IPS-15b (cell line): ENCODE results near the gene HDLBP.
A peak's percentile ranks its signal among the peaks of the same experiment; 100 is the strongest.
"Not testable (repeated sequence)": the region's sequence is repeated elsewhere in the genome, so short reads cannot be mapped to it uniquely, and the experiment has no call there.

Source experiments
- H3K27me3 ChIP-seq: one replicate; pipeline ENCODE4 v1.6.1; 2013; ENCODE audit warnings: low read length; ENCODE audit not compliant: control insufficient read depth, insufficient read depth
- H3K36me3 ChIP-seq: one replicate; pipeline ENCODE4 v1.6.1; 2013; ENCODE audit warnings: low read length; ENCODE audit not compliant: control insufficient read depth, insufficient read depth
- H3K4me1 ChIP-seq: one replicate; pipeline ENCODE4 v1.6.1; 2013; ENCODE audit warnings: mild to moderate bottlenecking, low read length; ENCODE audit not compliant: control insufficient read depth, insufficient read depth
- H3K4me3 ChIP-seq: one replicate; pipeline ENCODE4 v1.5.1; 2013; ENCODE audit warnings: low read depth, low read length
- H3K9ac ChIP-seq: one replicate; pipeline ENCODE4 v1.6.1; 2013; ENCODE audit warnings: low read depth, mild to moderate bottlenecking, low read length
- H3K9me3 ChIP-seq: one replicate; pipeline ENCODE4 v1.6.1; 2013; ENCODE audit warnings: mild to moderate bottlenecking, low read length; ENCODE audit not compliant: control insufficient read depth, insufficient read depth

The HDLBP gene

GRCh38 chr2:241325257-241325656 lies 9.8 kb upstream of the HDLBP start:
- no peaks in the 10 kb centered on the region for H3K27me3 ChIP-seq
- H3K9ac ChIP-seq: no peak overlapping the region
- H3K9me3 ChIP-seq: no peaks in the 10 kb centered on the region
- peaks cover 5% of the 10 kb centered on the region for H3K36me3 ChIP-seq
- H3K4me3 ChIP-seq: no peak overlapping the region
- H3K4me1 ChIP-seq: peaks cover 11% of the 10 kb centered on the region

DNA sequence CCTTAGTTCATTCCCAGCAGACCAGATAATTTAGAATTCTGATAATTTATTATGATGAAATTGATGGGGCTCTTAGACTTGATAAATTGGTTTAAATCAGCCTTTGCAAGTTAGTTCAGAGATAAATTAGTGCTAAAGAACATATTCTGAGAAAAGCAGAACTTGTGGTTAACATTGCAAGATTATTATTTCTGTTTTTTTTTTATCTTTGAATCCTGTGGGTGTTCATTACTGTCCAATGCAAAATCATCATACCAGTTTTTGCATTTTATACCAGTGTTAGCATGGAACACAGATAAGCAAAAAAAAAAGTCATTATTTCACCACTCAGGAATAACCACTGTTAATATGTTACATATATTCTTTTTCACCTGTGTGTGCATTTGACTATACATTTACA lies 9.3 kb upstream of the HDLBP start:
- Histone ChIP-seq H3K27me3 (no peaks in the 10 kb centered on the region), H3K9me3 (no peaks in the 10 kb centered on the region), H3K4me3 (no peak overlapping the region), H3K36me3 (peaks cover 5% of the 10 kb centered on the region), H3K4me1 (peaks cover 15% of the 10 kb centered on the region), H3K9ac (no peak overlapping the region)

GRCh38 chr2:241323778-241324177 lies 8.3 kb upstream of the HDLBP start:
- peaks cover 5% of the 10 kb centered on the region for H3K36me3 ChIP-seq
- no peaks in the 10 kb centered on the region for H3K27me3 ChIP-seq
- H3K4me1 ChIP-seq: peaks cover 16% of the 10 kb centered on the region
- H3K9ac ChIP-seq: no peak overlapping the region
- H3K4me3 ChIP-seq: no peak overlapping the region
- H3K9me3 ChIP-seq: no peaks in the 10 kb centered on the region

DNA sequence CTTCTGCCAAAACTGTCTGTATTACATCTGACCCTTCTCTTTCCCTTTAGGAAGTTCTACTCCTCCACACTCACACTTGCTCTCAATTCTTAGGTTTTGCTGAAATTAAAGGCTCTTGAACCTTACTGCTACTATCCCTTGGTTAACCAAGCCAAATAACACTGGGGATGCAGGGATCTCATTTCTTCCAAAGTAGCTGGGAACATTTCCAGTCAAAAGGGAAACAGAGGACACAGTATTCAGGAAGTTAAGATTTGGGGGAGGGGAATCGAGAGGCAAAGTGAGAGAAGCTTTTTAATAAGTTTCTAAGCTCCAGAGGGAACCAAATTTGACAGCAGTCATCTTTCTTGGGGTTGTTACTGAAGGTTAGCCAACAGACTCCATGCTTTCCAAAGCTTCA lies 6.4 kb upstream of the HDLBP start:
- no peak overlapping the region for H3K4me3 ChIP-seq
- no peaks in the 10 kb centered on the region for H3K27me3 ChIP-seq
- H3K9ac ChIP-seq: no peak overlapping the region
- peaks cover 5% of the 10 kb centered on the region for H3K36me3 ChIP-seq
- H3K4me1 ChIP-seq: peaks cover 27% of the 10 kb centered on the region
- no peaks in the 10 kb centered on the region for H3K9me3 ChIP-seq

- H3K27me3 ChIP-seq: no peaks in the 10 kb centered on the region
- H3K9me3 ChIP-seq: no peaks in the 10 kb centered on the region
- H3K4me1 ChIP-seq: peaks cover 27% of the 10 kb centered on the region
- peaks cover 2% of the 10 kb centered on the region for H3K36me3 ChIP-seq
- H3K4me3 ChIP-seq: no peak overlapping the region
- H3K9ac ChIP-seq: no peak overlapping the region
Measured at GRCh38 chr2:241321033-241321432, 5.6 kb upstream of the HDLBP start.

- peaks cover 27% of the 10 kb centered on the region for H3K4me1 ChIP-seq
- H3K36me3 ChIP-seq: peaks cover 2% of the 10 kb centered on the region
Measured at GRCh38 chr2:241320394-241320793, 4.9 kb upstream of the HDLBP start.

GRCh38 chr2:241318830-241319229 lies 3.4 kb upstream of the HDLBP start:
- H3K4me3 ChIP-seq, H3K9ac ChIP-seq, H3K9me3 ChIP-seq, H3K36me3 ChIP-seq, H3K27me3 ChIP-seq: not testable (repeated sequence)
- H3K4me1 ChIP-seq: peaks cover 27% of the 10 kb centered on the region

More at GRCh38 chr2:241320394-241320793, 4.9 kb upstream of the HDLBP start:
- Histone ChIP-seq H3K9me3 (no peaks in the 10 kb centered on the region), H3K4me3 (peak overlapping the region; percentile 10), H3K9ac (no peak overlapping the region), H3K27me3 (no peaks in the 10 kb centered on the region)

DNA sequence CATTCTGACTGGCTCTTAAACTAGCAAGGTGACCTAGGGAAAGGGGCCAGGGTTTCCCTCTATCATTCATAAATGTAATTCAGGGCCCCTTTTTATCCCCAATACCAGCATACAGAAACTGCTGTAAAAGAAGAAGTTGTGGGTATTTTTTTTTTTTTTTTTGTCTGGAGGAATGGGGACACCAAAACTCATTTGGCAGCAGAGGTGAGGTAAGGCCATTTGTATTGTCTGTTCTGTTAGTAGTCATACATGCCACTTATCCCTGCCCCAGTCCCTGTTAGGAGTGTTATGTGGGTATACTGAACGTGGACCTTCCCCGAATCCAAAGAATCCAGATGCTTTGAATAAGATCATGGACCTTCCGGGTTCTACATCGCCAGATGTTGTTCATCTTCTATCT lies 1.9 kb upstream of the HDLBP start:
- Histone ChIP-seq H3K36me3 (peaks cover 2% of the 10 kb centered on the region), H3K27me3 (no peaks in the 10 kb centered on the region), H3K4me3 (peak overlapping the region; percentile 98), H3K9ac (peak overlapping the region; percentile 94), H3K4me1 (peaks cover 37% of the 10 kb centered on the region), H3K9me3 (no peaks in the 10 kb centered on the region)

- Histone ChIP-seq H3K27me3 (no peaks in the 10 kb centered on the region), H3K4me1 (peaks cover 37% of the 10 kb centered on the region), H3K4me3 (peak overlapping the region; percentile 98), H3K9ac (peak overlapping the region; percentile 94), H3K9me3 (no peaks in the 10 kb centered on the region), H3K36me3 (peaks cover 2% of the 10 kb centered on the region)
Measured at GRCh38 chr2:241316825-241317224, 1.4 kb upstream of the HDLBP start.

- Histone ChIP-seq H3K9ac (peak within 1 kb of the TSS; percentile 100), H3K9me3 (no peaks in the 10 kb centered on the region), H3K4me3 (peak within 1 kb of the TSS; percentile 98), H3K27me3 (no peaks in the 10 kb centered on the region), H3K36me3 (peaks cover 2% of the 10 kb centered on the region), H3K4me1 (peaks cover 30% of the 10 kb centered on the region)
Measured at GRCh38 chr2:241315879-241316631, 583 bp upstream of the HDLBP start, which contains the start of gene SEPTIN2. TSS of gene SEPTIN2 (plus strand) at chr2:241315925. CDS start at chr2:241324233, 8,308 bp downstream.

DNA sequence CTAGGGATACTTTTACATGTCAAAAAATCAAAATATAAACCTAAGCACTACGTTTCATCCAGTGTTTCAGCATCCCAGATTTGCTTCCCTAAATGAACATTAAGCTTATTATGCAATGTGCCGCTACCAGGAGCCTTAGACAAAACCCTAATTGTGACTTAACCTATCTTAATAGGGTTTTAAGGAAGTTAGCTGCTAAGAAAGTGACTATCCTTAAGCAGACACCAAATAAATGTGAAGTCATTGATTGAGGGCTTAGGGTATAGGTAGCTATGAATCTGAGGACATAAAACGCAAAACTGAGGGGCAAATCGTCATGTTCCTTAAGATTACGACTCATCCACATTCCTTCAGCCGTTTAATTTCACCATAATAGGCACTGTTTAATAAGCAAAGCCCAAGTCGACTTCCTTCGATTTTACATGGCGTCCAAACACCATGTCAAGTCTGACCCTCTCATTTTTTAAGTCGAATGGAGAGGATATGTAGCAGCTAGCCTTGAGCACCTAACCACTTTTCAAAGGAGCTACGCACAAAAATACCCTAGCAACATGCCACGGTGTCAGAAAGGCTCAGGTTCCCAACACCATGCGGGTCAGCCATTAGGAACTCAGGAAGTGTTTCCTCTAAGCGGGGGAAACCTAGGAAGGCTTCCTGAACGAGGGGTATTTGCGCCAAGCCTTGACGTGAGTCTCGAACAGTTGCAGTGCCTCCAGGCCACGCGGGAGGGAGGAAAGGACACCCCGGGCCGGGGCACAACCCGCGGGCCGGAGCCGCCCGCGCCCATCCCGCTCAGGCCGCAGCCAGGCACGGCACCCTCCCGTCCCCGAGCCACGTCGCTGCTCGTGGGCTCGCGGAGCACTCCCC lies 1.0 kb downstream of the HDLBP start:
- peaks cover 2% of the 10 kb centered on the region for H3K36me3 ChIP-seq
- H3K4me1 ChIP-seq: peaks cover 25% of the 10 kb centered on the region
- peak overlapping the region; percentile 100 for H3K9ac ChIP-seq
- no peaks in the 10 kb centered on the region for H3K9me3 ChIP-seq
- H3K27me3 ChIP-seq: no peaks in the 10 kb centered on the region
- peak overlapping the region; percentile 98 for H3K4me3 ChIP-seq
